C4-2B (cell line): Measurements from ENCODE around the gene SNTA1.

Experiments
- CTCF ChIP-seq: fragments of 450-650 bp; conservative IDR thresholded peaks from 2 replicates; pipeline ENCODE4 v1.5.1; 2017; ENCODE audit warnings: mild to moderate bottlenecking
- ZFX ChIP-seq: fragments of 450-650 bp; IDR thresholded peaks from 2 replicates; pipeline ENCODE4 v1.6.1; 2017

DNA sequence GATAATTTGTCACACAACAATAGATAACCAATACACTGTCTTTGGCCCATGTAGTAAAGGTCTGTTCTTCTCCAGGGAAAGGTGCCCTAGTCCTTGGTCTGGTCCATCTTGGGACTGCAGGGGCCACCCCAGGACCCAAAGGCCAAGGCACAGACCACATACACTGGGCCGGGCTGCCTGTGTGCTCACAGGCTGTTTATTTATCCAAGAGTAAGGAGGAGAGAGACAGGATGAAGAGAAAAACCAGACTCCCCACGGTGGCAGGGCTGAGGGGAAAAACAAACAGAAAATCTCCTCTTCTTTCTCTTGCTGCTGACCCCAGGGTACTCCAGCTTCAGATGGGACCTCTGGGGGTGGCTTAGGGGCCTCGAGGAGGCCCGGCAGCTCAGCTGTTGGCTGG lies 35.8 kb downstream of the SNTA1 start:
- no peak for TF ChIP-seq CTCF
- TF ChIP-seq ZFX, result no peak
